GM12891 (cell line): Measurements from ENCODE around the gene AGPAT3.

Source experiments
- PAX5 ChIP-seq: IDR thresholded peaks from 2 replicates; pipeline ENCODE4 v1.6.1; 2011; ENCODE audit warnings: low read length, moderate library complexity, mild to moderate bottlenecking; ENCODE audit not compliant: insufficient read depth, severe bottlenecking
- POLR2A ChIP-seq: IDR thresholded peaks from 2 replicates; pipeline ENCODE4 v1.6.1; 2011; ENCODE audit warnings: low read depth, low read length, control low read depth
- POLR2AphosphoS5 ChIP-seq: IDR thresholded peaks from 2 replicates; pipeline ENCODE4 v1.6.1; 2011; ENCODE audit warnings: low read depth, low read length, control low read depth
- POU2F2 ChIP-seq: IDR thresholded peaks from 2 replicates; pipeline ENCODE4 v1.6.1; 2011; ENCODE audit warnings: low read depth, mild to moderate bottlenecking, control low read depth, low read length, moderate library complexity
- SPI1 ChIP-seq: IDR thresholded peaks from 2 replicates; pipeline ENCODE4 v1.6.1; 2011; ENCODE audit warnings: low read depth, low read length, control low read depth
- TAF1 ChIP-seq: IDR thresholded peaks from 2 replicates; pipeline ENCODE4 v1.6.1; 2011; ENCODE audit warnings: low read depth, low read length, control low read depth

DNA sequence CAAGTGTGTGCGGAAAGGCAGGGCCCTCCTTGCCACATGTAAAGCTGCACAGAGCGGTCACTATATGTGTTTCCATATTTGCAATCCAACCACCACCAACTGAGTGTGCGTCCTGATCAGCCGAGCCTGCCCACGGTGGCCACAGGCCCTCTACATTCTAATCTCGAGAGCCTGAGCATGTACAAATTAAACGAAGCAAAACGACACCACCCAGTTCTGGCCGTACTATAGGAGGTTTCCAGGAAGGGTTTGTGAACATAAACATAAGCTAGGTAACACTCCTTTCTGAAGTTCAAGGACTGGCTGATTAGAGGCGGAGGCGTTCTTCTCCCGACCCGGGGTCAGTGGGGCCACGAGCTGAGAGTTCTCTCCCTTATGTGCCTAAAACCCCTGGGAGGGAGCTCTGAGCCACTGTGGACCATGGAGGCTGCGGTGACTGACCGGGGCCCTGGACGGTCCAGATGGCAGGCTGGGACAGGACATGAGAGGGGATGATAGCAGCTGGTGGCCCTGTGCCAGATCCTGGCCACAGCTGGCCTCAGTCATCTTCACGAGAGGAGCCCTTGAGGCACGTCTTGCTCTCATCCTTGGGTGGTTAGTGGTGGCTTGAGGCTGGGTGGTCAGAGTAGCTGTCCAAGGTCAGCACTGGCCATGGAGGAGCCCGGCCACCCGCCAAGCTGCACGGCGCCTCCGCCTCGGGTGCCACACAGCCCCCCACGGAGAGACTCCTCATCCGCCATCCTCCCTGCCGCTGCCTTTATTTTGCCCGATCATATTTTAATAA lies 108.0 kb downstream of the AGPAT3 start:
- no peak for TF ChIP-seq POLR2AphosphoS5
- TF ChIP-seq TAF1 = no peak
- no peak for TF ChIP-seq POLR2A
- TF ChIP-seq SPI1 = no peak
- TF ChIP-seq POU2F2 = no peak
- no peak for TF ChIP-seq PAX5
